Thoracic aorta endothelial cell (primary cell): ENCODE results near the gene RPL7L1. TPM values are rescaled to one million over a fixed set of nuclear protein-coding genes. Genes with fewer than 3 reads are reported as not detected.

ENCODE experiments used
- total RNA-seq: library from RNA; depleted of rRNA; stranded (reverse); fragments of >200 nt; gene quantifications from 2 replicates; pipeline ENCODE4 v1.2.3, GENCODE V29; 2012

RPL7L1 gene
- 204 and 227 TPM in 2 replicates for total RNA-seq

GRCh38 chr6:42879372-42880239 is at the start of gene RPL7L1:
RPL7L1 (plus strand) TSS chr6:42879616; CDS start chr6:42879911, 295 bp downstream.

GRCh38 chr6:42915732-42916131 is 36.3 kb downstream of the RPL7L1 start, which contains the start of gene PTCRA:
PTCRA (plus strand) TSS chr6:42916053; CDS start chr6:42916070, 17 bp downstream.

GRCh38 chr6:42928986-42929820 is 49.8 kb downstream of the RPL7L1 start, which contains the start of gene CNPY3:
CNPY3 (plus strand) TSS chr6:42929480; CDS start chr6:42929571, 91 bp downstream.

Other genes with a start within 250 kb of the RPL7L1 start
- 0.07 TPM in 1 of 2 replicates, not detected in the other for gene PRPH2, start 157.0 kb upstream of the RPL7L1 start, total RNA-seq
- 28.3 and 31.3 TPM in 2 replicates for gene TBCC, start 133.5 kb upstream of the RPL7L1 start, total RNA-seq
- gene BICRAL, start 97.6 kb upstream of the RPL7L1 start, total RNA-seq: 6.5 and 7.1 TPM in 2 replicates
- gene PTCRA, start 36.4 kb downstream of the RPL7L1 start, total RNA-seq: not detected in 2 replicates
- 25.4 and 28.1 TPM in 2 replicates for gene CNPY3, start 49.9 kb downstream of the RPL7L1 start, total RNA-seq
- 0.13 TPM in 1 of 2 replicates, not detected in the other for gene GNMT, start 81.1 kb downstream of the RPL7L1 start, total RNA-seq
- 17.4 and 25.7 TPM in 2 replicates for gene PEX6, start 99.6 kb downstream of the RPL7L1 start, total RNA-seq
- gene PPP2R5D, start 105.0 kb downstream of the RPL7L1 start, total RNA-seq: 60.4 and 63.3 TPM in 2 replicates
- gene MEA1, start 134.3 kb downstream of the RPL7L1 start, total RNA-seq: 43.7 and 50.7 TPM in 2 replicates
- 85.1 and 93.1 TPM in 2 replicates for gene KLHDC3, start 134.6 kb downstream of the RPL7L1 start, total RNA-seq
- 104 and 118 TPM in 2 replicates for gene RRP36, start 142.0 kb downstream of the RPL7L1 start, total RNA-seq
- gene CUL7, start 174.2 kb downstream of the RPL7L1 start, total RNA-seq: 22.8 and 23.7 TPM in 2 replicates
- 24.6 and 25.9 TPM in 2 replicates for gene MRPL2, start 179.8 kb downstream of the RPL7L1 start, total RNA-seq
- gene KLC4, start 180.0 kb downstream of the RPL7L1 start, total RNA-seq: 11.2 and 11.8 TPM in 2 replicates
- gene PTK7, start 196.7 kb downstream of the RPL7L1 start, total RNA-seq: 2.7 and 2.8 TPM in 2 replicates